Measurements from ENCODE around the gene FPR1.

The FPR1 gene, protein sequence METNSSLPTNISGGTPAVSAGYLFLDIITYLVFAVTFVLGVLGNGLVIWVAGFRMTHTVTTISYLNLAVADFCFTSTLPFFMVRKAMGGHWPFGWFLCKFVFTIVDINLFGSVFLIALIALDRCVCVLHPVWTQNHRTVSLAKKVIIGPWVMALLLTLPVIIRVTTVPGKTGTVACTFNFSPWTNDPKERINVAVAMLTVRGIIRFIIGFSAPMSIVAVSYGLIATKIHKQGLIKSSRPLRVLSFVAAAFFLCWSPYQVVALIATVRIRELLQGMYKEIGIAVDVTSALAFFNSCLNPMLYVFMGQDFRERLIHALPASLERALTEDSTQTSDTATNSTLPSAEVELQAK

DNA sequence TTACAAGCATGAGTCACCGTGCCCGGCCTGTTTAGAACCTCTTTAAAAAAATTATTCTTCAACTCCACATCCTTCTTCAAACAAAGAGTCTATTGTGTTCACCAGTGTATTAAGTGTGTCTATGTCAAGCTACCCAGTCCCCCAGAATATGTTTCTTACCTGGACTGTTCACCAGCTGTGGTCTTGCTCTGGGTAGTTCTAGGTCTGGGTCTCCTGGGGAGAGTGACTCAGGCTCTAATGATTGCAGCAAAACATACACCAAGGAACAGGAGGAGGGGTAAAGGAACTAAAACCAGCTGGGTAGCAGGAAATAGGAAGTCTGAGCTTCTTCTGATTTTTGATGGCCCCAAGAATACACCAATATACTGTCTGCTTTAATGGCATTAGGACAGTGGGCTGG is at the start of gene FPR1:
Gene FPR1 (minus strand): TSS at position 224 of the 400 bp plus-strand sequence. CDS start 4,884 bp downstream, outside the sequence.
- no peak for DNase-seq

DNA sequence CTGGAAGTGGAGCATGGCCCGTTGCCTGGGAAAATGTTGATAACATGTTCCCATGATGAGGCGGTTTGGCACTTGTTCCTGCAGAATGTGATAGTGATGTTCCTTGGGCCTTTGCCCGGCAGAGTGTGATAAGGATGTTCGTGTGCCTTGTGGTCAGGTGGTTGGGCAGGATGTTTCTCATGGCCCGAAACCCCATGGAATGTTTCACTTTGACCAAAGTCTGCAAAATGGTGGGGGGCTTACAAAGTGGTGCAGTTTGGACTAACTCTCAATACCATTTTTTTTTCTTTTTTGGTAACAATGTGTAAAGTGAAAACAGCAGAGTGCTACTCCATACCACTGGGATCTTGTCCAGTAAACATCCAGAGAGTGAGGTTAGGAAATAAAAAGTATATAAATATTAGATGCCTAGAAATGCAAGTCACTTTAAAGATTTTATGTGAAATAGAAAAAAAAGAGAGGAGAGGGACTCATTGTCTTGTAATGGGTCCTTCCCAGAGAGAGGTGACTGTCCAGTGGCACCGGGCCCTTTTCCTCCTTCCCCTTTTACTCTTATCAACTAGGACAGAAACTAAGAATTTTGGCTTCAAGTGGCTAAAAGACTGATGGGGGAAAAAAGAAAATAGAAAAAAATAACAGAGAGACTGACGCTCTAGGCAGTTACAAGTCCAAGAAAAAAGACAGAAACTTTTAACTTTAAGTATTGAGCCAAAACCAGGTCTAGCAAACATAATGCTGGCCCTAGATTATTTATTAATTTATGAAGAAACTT is 49.0 kb upstream of the FPR1 start:
- DNase-seq, result no peak

DNA sequence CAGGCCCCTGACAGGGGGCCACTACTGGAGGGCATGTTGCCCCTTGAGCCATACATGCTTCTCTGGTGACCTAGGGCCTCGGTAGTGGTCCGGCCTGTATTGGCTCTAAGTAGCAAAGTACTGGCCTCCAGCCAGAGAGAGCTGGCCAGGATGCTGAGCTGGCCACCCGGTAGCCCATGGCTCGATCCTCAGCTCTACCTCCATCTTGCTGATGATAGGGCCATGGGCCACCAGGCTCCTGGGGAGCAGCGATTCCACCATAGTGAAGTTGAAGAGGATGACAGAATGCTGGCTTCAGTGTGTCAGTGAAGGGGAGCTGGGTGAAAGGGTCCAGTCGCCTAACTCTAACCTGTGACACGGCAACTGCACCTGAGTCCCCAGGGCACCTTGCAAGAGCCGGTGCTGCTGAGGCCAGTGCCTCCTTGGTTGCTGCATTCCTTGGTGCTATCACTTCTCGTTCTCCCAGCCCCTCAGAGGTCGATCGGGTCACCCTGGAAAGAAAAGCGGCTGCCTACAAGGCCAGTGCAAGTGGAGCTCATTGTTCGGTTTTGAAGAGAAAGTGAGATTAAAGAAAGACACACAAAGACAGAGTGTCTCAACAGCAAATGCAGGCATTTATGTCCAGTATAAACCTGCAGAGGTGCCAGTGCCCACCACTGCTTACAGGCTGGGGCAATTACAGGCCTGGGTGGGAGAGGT is 48.2 kb upstream of the FPR1 start:
- DNase-seq, result no peak

DNA sequence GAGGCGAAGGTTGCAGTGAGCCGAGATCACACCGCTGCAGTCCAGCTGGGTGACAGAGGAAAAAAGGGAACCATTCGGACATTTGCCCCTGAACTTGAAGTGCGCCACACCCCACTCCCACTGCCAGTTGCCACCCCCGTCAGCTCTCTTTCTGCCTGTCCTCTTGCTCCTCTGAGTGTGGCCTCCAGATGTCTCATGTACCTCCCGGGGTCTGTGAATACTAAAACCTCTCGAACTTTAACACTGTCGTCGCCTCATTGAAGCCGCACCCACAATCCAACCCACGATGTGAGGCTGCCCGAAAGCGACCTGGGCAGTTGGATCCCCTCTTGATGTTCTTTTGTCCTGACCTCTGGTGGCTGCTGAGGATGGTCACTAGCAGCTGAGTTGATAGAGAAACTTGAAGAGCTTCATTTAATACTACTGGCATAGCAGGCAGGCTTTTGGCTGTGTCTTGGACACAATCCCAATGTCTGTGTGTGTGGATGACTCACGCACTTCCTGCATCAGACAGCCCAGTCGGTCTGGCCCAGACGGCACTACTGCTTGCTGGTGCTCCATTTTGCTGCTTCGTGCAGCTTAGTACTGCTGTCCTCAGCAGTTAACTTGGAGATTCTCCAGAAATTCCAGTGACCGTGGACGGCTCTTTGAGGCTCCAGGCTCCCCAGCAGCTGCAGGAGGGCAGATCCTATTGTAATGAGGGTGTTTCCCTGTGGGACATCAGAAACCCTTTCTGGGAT is 47.5 kb upstream of the FPR1 start:
- no peak for DNase-seq

DNA sequence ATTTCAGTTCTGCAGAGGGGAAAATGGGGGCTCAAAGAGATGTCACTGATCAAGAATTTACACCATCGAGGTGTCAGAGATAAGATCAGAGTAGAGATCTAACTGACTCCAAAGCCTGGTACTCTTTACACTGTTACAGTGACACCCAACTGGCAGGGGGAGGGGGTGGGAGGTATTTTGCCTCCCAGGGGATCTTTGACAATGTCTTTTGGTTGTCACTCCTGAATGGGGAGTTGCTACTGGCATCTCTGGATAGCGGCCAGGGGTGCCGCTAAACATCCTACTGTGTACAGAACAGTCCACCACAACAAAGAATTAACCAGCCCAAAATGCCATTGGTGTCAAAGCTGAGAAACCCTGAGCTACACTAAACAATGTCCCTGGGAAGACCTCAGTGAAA is 46.4 kb upstream of the FPR1 start:
- no peak for DNase-seq

DNA sequence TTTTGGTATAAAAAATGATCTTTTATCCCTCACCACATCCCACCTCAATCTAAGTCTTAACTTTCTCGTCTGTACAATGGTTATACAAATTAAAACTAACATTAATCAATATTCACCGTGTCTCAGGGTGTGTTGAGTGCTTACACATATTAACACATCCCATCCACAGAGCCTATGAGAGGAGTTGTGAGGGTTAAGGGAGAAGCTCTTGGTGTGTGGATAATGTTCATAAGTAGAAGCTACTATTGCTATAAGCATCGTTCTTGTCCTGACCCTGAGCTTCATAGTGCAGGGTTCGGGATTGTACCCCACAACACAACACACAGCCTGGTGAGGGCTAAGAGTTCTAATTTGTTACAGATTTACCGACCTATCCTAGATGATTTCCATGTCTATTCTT is 45.8 kb upstream of the FPR1 start:
- DNase-seq, result no peak

DNA sequence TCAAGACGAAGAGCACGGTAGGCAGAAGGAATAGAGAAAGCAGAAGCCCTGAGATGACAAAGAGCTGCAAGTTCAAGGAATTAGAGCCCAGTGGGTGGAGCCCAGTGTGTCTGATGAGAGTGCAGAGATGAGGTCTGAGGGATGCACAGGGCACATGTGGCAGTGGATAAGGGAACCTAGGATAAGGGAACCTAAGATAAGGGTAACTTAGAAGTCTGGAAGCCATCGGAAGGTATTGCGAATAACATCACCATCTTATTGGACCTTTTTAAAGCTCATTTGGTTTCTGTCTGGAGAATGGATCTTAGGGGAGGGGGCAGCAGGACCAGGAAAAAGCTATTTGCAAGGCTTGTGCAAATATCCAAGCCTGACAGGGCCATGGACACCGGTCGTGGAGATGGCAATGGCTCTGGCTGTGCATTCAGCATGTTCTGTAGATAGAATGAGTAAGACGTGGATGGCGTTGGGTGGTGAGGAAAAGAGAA is 44.6 kb upstream of the FPR1 start:
- no peak for DNase-seq

DNA sequence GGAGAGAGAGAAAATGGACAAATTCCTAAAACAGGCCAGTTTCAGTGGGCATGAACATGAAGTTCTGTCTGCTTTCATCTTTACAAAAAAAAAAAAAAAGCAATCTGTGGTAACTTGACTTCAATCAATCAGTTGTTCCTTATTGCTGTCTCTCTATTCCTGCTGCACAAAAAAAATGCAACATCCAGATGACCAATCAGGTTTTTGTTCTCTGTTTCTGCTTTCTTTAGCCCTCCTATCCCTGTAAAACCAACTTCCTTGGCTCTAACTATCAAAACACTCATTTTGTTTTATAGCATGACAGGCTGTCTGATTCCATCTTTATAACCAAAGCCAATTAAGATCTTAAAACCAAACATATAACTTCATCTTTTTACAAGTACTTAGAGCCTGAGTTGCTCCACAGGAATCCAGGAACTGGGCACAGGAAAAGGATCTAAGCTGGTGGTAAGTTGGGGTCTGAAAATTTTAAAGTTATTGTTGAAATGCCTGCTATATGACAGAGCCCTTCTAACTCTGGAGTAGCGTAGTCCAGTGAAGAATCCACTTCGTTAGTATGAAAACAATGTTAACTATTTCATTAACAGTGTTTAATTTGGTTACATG is 43.3 kb upstream of the FPR1 start, which contains the start of gene FPR3:
Gene FPR3 (plus strand): TSS at position 273 of the 606 bp plus-strand sequence. CDS start 28,592 bp downstream, outside the sequence.
- no peak for DNase-seq

DNA sequence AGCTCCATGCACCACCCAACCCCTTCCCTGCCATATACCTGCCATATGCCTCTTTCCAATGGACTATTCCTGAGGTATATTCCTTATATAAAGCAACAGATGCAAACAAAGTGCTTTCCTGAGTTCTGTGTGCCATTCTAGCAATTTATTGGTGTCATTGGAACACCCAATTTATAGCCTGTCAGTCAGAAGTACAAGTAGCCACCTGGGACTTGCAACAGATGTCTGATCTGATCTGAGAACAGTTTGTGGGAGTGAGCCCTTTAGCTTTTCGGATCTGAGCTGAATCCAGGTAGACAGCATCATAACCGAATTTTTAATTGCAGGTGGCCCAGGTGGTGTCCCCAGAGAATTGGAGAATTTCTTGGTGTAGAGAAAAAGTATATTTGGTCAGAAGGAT is 42.3 kb upstream of the FPR1 start:
- no peak for DNase-seq

DNA sequence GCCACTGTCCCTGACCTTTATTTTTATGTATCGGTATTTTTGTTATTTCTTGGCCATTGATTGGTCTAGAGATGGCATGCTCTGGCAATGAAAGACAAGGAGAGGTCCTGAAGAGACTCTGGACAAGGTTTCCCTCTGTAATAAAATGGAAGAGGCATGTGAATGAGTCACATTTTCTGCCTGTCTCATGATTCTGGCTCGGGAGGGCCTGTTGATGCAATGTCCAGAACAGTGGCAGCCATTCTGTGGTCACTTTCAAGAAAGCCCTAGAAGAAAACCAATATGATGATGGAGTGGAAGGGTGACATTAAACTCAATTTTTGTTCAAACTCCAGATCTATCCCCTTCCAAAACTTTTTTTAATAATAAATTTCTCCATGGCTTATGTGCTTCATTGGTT is 41.3 kb upstream of the FPR1 start:
- no peak for DNase-seq

DNA sequence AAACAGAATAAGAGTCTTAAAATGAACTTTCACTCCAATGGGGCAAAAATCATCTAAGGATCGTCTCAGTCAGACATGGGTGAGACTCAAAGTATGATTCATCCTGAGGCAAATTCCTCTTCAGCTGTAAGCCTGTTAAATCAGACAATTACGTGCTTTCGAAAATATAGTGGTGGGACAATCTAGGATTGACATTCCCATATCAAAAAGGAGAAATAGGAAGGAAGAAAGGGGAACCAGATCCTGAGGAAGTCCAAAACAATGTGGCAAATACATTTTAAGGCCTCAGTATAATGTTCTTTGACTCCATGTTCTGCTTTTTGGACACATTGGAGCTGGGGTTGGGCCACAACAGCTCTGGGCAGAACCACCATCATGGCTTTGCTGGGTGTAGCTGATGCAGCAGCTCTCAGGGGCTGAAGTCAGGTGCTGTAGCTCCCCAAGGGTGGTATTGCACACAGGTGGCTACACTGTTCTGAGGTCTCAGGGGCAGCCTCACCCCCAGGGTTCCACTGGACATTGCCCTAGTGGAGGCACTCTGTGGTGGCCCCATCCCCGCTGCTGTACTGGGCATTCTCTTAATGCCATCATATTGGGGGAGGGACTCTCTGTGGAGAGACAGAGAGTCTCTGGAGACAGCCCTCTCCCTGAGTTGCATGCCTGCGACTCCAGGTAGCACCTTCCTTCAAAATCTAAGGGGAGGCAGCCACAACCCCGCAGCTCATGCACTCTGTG is 37.5 kb upstream of the FPR1 start:
- no peak for DNase-seq

DNA sequence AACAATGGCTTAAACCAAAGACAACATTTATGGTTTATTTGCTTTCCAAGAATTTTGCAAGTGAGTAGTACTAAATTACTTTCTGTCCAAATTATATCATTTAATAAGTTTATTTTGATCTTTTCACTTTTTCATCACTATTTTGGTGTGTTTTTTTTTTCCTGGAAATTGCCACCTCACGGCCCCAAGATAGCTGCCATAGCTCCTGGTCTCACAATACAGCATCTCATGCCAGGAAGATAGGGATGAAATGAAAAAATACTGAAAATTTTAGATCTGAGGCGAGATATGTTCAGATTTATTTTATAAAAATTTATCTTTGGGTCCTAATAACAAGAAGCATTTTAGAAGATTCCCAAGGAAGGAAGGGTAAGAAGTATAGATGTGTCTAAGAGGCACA is 36.4 kb upstream of the FPR1 start:
- DNase-seq, result no peak

DNA sequence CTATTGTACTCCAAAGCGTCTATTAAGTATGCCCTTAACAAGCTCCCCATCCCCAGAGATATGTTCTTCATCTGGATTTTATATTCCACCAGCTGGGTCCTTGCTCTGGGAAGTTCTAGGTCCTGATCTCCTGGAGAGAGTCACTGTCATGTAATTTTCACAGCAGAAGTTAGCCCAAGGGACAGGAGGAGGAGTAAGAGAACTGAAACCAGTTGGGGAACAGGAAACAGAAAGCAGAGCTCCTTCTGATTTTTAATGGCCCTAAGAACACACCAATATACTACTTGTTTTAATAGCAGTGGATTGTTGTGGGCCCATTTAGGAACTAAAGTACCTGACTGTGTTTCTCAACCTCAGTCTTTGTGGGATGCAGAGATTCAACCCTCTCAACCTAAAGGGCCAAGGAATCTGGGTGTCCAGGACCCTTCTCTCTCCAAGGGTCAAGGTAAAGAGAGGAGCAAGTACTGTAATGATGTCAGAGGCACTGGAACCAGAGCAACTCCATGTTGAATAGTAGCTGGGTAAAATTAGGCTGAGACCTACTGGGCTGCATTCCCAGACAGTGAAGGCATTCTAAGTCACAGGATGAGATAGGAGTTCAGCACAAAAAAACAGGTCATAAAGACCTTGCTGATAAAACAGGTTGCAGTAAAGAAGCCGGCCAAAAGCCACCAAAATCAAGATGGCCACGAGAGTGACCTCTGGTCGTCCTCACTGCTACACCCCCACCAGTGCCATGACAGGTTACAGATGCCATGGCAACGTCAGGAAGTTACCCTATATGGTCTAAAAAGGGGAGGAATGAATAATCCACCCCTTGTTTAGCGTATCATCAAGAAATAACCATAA is 35.2 kb upstream of the FPR1 start:
- no peak for DNase-seq

DNA sequence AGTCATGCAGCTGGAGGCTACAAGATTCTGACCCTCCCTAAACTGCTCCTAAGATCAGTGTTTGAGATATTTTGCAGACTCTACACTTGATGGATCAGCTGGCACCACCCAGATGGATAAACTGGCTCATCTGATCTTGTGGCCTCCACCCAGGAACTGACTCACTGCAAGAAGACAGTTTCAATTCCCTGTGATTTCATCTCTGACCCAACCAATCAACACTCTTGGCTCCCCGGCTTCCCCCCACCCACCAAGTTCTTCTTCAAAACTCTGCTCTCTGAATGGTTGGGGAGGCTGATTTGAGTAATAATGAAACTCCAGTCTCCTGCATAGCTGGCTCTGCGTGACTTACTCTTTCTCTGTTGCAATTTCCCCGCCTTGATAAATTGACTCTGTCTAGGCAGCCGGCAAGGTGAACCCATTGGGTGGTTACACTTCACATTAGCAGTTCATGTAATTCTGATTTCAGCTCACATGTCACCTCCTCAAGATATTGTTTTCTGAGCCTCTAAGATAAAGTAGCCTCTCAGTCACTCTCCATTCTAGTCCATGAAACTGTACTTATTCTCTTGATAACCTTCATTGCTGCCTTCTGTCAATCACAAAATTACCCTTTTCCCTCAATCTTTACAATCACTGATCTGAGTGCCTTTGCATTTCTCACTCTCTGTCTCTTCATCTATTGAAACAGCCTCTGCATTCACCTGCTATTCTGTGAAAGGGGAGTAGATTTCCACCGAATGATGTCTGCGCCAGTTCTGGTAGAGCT is 33.4 kb upstream of the FPR1 start:
- no peak for DNase-seq

DNA sequence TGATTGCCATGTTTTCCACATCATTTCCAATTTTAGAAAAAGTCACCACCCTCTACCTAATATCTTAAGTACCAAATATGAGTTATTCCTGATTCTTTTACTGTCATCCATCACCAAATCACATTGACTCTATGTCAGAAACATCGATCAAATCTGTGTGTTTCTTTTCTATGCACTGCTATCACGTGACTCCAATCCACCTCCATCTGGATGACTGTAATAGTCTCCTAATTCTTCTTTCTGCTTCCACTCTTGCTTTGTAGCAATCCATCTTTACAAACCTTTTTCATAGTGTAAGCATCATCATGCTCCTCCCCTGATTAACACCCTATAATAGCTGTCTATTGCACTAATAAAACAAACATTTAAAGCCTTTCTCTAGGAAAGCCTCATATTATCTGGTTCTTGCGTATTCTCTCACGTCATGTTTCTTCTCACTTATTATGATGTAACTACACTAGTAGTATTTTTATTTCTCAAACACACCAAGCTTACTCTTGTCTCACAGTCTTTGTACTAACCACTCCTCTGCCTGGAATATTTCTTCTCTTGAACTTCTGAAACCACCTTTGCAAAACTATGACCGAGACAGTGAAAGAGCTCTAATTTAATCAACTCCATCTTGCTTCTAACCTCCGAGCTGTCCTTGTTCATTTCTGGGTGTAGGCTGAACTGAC is 32.6 kb upstream of the FPR1 start:
- no peak for DNase-seq

DNA sequence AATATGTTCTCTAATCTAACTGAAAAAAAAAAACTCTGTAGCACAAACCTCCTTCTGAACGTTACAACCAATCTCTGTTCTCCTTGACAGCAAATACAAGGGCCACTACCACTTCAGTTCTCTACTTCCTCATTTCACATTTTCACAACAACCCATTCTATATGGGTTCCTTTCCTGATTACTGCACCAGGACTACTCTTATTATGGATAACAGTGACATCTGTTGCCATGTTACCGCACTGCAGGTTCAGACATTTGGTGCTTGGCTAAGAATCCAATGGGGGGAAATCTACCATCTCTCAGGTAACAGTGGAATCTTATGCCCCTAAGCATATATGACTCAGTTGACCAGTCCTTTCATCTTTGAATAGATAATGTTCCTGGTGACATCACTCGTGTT is 31.7 kb upstream of the FPR1 start:
- no peak for DNase-seq

DNA sequence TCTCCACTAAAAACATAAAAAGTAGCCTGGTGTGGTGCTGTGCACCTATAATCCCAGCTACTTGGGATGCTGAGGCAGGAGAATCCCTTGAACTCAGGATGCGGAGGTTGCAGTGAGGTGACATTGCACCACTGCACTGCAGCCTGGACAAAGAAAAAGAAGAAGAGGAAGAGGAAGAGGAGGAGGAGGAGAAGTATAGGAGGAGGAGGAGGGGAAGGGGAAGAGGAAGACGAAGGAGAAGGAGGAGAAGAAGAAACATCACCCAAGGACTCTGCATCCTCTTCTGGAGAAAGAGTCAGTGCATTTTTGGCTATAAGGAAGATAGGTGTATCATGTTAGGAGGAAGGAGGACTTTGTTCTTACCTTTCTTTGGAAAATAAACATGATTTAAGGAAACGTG is 30.3 kb upstream of the FPR1 start:
- DNase-seq, result no peak

DNA sequence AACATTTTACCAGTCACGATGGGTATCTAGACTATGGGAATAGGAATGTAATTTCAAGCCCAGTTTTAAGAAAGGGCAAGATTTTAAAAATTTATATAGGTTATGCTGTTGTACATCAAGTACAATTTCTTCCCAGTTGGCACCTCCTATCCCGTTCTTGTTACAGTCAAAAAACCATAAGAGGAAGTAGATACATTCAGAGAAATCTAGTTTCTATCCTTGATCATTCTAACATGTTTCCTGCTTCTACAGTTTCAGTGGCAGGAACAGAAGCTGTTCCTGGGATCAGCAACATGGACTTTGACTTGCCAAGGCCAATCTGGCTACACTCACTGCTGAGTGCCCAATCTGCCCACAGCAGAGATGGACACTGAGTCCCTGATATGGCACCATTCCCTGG is 28.6 kb upstream of the FPR1 start:
- no peak for DNase-seq

DNA sequence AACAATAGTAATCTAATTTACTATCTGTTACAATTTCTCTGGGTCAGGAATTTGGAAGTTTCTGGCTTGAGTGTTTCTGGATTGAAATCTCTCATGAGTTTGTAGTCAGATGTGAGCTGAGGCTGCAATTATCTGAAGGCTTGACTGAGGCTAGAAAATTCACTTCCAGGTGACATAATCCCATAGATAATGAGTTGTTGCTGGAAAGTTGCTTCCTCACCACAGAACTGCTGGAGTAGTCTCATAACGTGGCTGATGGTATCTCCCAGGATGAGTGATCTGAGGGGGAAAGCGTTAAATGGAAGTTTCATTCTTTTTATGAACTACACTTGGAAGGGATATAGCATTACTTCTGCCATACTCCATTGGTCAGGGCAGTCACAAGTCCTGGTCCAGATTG is 28.0 kb upstream of the FPR1 start:
- DNase-seq, result no peak
